HepG2 (cell line): ENCODE results near the gene P2RY12. TPM values are rescaled to one million over a fixed set of nuclear protein-coding genes. Genes with fewer than 3 reads are reported as not detected.

Source experiments
- ATAC-seq: fragments of 200-7000 bp; cut with Tn5 transposase; 3 replicates; pipeline ENCODE4 v1.9.1; 2020; ENCODE audit warnings: mild to moderate bottlenecking, moderate library complexity
- BruUV-seq: library from RNA; stranded (reverse); fragments of 400-500 nt; replicated peaks from 2 replicates; lab custom pipeline; 2021; lab: Mats Ljungman, UMichigan
- CTCF ChIA-PET: fragments of 300-600 bp; formaldehyde crosslinking; extraction: SDS; loops from one replicate; lab custom pipeline; 2021; ENCODE audit warnings: low total read pairs, inconsistent platforms, low intra/inter-chr PET ratio; lab: Yijun Ruan, JAX
- POLR2A ChIA-PET: fragments of 350-600 bp; sonication (Branson Sonifier 250); formaldehyde crosslinking; loops from one replicate; lab custom pipeline; 2020; ENCODE audit warnings: antibody characterized with exemption, inconsistent platforms; lab: Yijun Ruan, JAX
- DNase-seq: peaks from one replicate; pipeline ENCODE4 v3.0.0-alpha.2; 2015; ENCODE audit warnings: low spot score
- FAIRE-seq: peaks from 3 replicates; lab custom pipeline; 2011; peaks lifted over from hg19 to GRCh38; lab: Jason Lieb, UNC
- H2AFZ ChIP-seq: one replicate; pipeline ENCODE4 v1.6.1; 2011; ENCODE audit warnings: low read length, inconsistent platforms
- H3K27ac ChIP-seq: fragments of 300-600 bp; 3 replicates; pipeline ENCODE4 v1.8.0; 2011; ENCODE audit warnings: mixed run types, mild to moderate bottlenecking, mixed read lengths, low read length, inconsistent platforms; ENCODE audit not compliant: insufficient read depth; ENCODE audit errors: extremely low read length
- H3K27me3 ChIP-seq, 2 experiments: fragments of 200-600 bp in 1 of 2; 2 replicates in 1 of 2; 3 replicates in 1 of 2; pipeline versions ENCODE4 v1.6.0 to v1.8.0; 2011; ENCODE audit warnings: low read length in 2 of 2, mild to moderate bottlenecking in 2 of 2, moderate library complexity in 2 of 2, inconsistent platforms in 1 of 2; ENCODE audit not compliant: insufficient read depth in 2 of 2, control insufficient read depth in 1 of 2
- H3K36me3 ChIP-seq, 2 experiments: fragments of 200-600 bp in 1 of 2; replicated peaks in 1 of 2; 2 replicates in 1 of 2; 3 replicates in 1 of 2; pipeline versions ENCODE4 v1.5.1 to v1.8.0; 2011; ENCODE audit warnings: low read length in 2 of 2, inconsistent platforms in 1 of 2; ENCODE audit not compliant: insufficient read depth in 2 of 2, control insufficient read depth in 1 of 2
- H3K4me1 ChIP-seq: 2 replicates; pipeline ENCODE4 v1.5.1; 2012; ENCODE audit warnings: low read length, inconsistent platforms; ENCODE audit not compliant: insufficient read depth
- H3K4me2 ChIP-seq: 2 replicates; pipeline ENCODE4 v1.6.0; 2011; ENCODE audit warnings: low read depth, low read length, inconsistent platforms
- H3K4me3 ChIP-seq, 3 experiments: fragments of 200-600 bp in 1 of 3; sonication (generic), shearing (Covaris generic) in 1 of 3; replicated peaks in 1 of 3; 2 replicates each; pipeline ENCODE4 v1.5.1; 2011 to 2016; ENCODE audit warnings: low read length in 3 of 3, inconsistent platforms in 2 of 3, low read depth in 2 of 3, mild to moderate bottlenecking in 2 of 3, control low read depth in 1 of 3, mixed read lengths in 1 of 3; ENCODE audit not compliant: insufficient read depth in 1 of 3
- H3K79me2 ChIP-seq: one replicate; pipeline ENCODE4 v1.6.1; 2011; ENCODE audit warnings: low read length, inconsistent platforms; ENCODE audit not compliant: insufficient read depth
- H3K9ac ChIP-seq: 2 replicates; pipeline ENCODE4 v1.6.0; 2011; ENCODE audit warnings: mild to moderate bottlenecking, low read depth, low read length, inconsistent platforms; ENCODE audit not compliant: insufficient read depth
- H3K9me3 ChIP-seq: 2 replicates; pipeline ENCODE4 v1.5.1; 2012; ENCODE audit warnings: mild to moderate bottlenecking, low read length
- H4K20me1 ChIP-seq: 2 replicates; pipeline ENCODE4 v1.6.0; 2011; ENCODE audit warnings: inconsistent platforms, mild to moderate bottlenecking, low read length, moderate library complexity; ENCODE audit not compliant: insufficient read depth
- GATAD1 ChIP-seq: IDR thresholded peaks from 2 replicates; pipeline ENCODE4 v1.6.1; 2016; ENCODE audit warnings: missing genetic modification reagents, missing compliant biosample characterization
- PHF20 ChIP-seq: sonication (generic); formaldehyde crosslinking; IDR thresholded peaks from 2 replicates; pipeline ENCODE4 v1.5.0; 2020; ENCODE audit warnings: mild to moderate bottlenecking, missing genetic modification reagents
- POLR2AphosphoS5 ChIP-seq: IDR thresholded peaks from 2 replicates; pipeline ENCODE4 v1.6.1; 2012; ENCODE audit warnings: low read depth, low read length
- SAP130 ChIP-seq: IDR thresholded peaks from 2 replicates; pipeline ENCODE4 v1.6.1; 2016; ENCODE audit warnings: low read depth
- TARDBP ChIP-seq: sonication (generic); formaldehyde crosslinking; IDR thresholded peaks from 2 replicates; pipeline ENCODE4 v1.8.0; 2022; ENCODE audit warnings: mild to moderate bottlenecking, missing genetic modification reagents
- YEATS2 ChIP-seq: sonication (generic); formaldehyde crosslinking; IDR thresholded peaks from 2 replicates; pipeline ENCODE4 v1.4.0; 2020; ENCODE audit warnings: missing genetic modification reagents, borderline replicate concordance
- ZIK1 ChIP-seq: sonication (generic); formaldehyde crosslinking; IDR thresholded peaks from 2 replicates; pipeline ENCODE4 v1.5.0; 2020; ENCODE audit warnings: mild to moderate bottlenecking, low read depth, missing genetic modification reagents, borderline replicate concordance
- ZNF143 ChIP-seq: sonication (generic); formaldehyde crosslinking; IDR thresholded peaks from 2 replicates; pipeline ENCODE4 v1.4.0; 2020; ENCODE audit warnings: missing genetic modification reagents
- ZNF496 ChIP-seq: sonication (generic); formaldehyde crosslinking; IDR thresholded peaks from 2 replicates; pipeline ENCODE4 v1.8.1; 2023; ENCODE audit warnings: mild to moderate bottlenecking, moderate library complexity, missing genetic modification reagents; ENCODE audit not compliant: insufficient replicate concordance
- ZNF572 ChIP-seq: sonication (generic); formaldehyde crosslinking; IDR thresholded peaks from 2 replicates; pipeline ENCODE4 v1.5.1; 2020; ENCODE audit warnings: mild to moderate bottlenecking, missing genetic modification reagents
- ZNF615 ChIP-seq: sonication (generic); formaldehyde crosslinking; IDR thresholded peaks from 2 replicates; pipeline ENCODE4 v1.5.0; 2020; ENCODE audit warnings: mild to moderate bottlenecking, missing genetic modification reagents, borderline replicate concordance
- ZNF629 ChIP-seq: sonication (generic); formaldehyde crosslinking; conservative IDR thresholded peaks from 2 replicates; pipeline ENCODE4 v1.5.0; 2020; ENCODE audit warnings: missing genetic modification reagents
- ZSCAN12 ChIP-seq: sonication (generic); formaldehyde crosslinking; IDR thresholded peaks from 2 replicates; pipeline ENCODE4 v1.9.0; 2021; ENCODE audit warnings: mild to moderate bottlenecking, missing genetic modification reagents
- WGBS: methylation state at CpG from one replicate; pipeline ENCODE4 v1.1.6; 2017; ENCODE audit warnings: low lambda C conversion rate; 5-methylcytosine and 5-hydroxymethylcytosine counted together
- in situ Hi-C: cut with HindIII; loops from 2 replicates; pipeline ENCODE4 v1.10.0; 2017; ENCODE audit warnings: low pct_unique_long_range_greater_than_20kb; ENCODE audit not compliant: extremely low pct_ligation_motif_present
- intact Hi-C: fragments of 100-400 bp; cut with micrococcal nuclease; formaldehyde crosslinking; loops from one replicate; pipeline ENCODE4 v1.10.0; 2022; ENCODE audit not compliant: unreplicated experiment
- polyA plus RNA-seq, 8 experiments: library from polyadenylated mRNA; depleted of rRNA in 3 of 8; stranded (reverse) in 7 of 8; unstranded in 1 of 8; fragments of >200 nt; fragmentation: Illumina TruSeq in 4 of 8; extraction: Trizol in 4 of 8; gene quantifications; 2 replicates each; pipeline versions ENCODE4 v1.2.1 to v1.2.3, GENCODE V29; 2011 to 2016; ENCODE audit warnings: low read depth in 4 of 8, missing spikeins in 1 of 8, mixed read lengths in 1 of 8; ENCODE audit not compliant: insufficient read depth in 1 of 8
- total RNA-seq, 5 experiments: library from RNA; depleted of rRNA; stranded (reverse); fragments of >200 nt; fragmentation: Illumina TruSeq; extraction: Trizol; gene quantifications; 2 replicates each; pipeline ENCODE4 v1.2.3, GENCODE V29; 2016; ENCODE audit warnings: low read depth in 1 of 5
- TF ChIP-seq, protein P1 (sequence below): sonication (generic); formaldehyde crosslinking; IDR thresholded peaks from 2 replicates; pipeline ENCODE4 v1.5.1; 2020; ENCODE audit warnings: mild to moderate bottlenecking, missing genetic modification reagents, moderate library complexity
- TF ChIP-seq, protein P2 (sequence below), 2 experiments: sonication (generic) in 1 of 2; formaldehyde crosslinking in 1 of 2; IDR thresholded peaks; 2 replicates each; pipeline versions ENCODE4 v1.5.1 to v1.6.1; 2011 to 2020; ENCODE audit warnings: borderline replicate concordance in 1 of 2, low read depth in 1 of 2, low read length in 1 of 2, mild to moderate bottlenecking in 1 of 2, missing genetic modification reagents in 1 of 2, moderate library complexity in 1 of 2
- TF ChIP-seq, protein P3 (sequence below): sonication (generic); formaldehyde crosslinking; IDR thresholded peaks from 2 replicates; pipeline ENCODE4 v1.5.1; 2020; ENCODE audit warnings: missing genetic modification reagents, mild to moderate bottlenecking, borderline replicate concordance
- TF ChIP-seq, protein P4 (sequence below): sonication (generic); formaldehyde crosslinking; IDR thresholded peaks from 2 replicates; pipeline ENCODE4 v1.8.1; 2022; ENCODE audit warnings: low read depth, mild to moderate bottlenecking, missing genetic modification reagents

Gene P2RY12
- total and polyA plus RNA-seq, 2 of the 13 experiments (the other 11 are each of a cell fraction or from before 2014, with no cell fraction given), result not detected

DNA sequence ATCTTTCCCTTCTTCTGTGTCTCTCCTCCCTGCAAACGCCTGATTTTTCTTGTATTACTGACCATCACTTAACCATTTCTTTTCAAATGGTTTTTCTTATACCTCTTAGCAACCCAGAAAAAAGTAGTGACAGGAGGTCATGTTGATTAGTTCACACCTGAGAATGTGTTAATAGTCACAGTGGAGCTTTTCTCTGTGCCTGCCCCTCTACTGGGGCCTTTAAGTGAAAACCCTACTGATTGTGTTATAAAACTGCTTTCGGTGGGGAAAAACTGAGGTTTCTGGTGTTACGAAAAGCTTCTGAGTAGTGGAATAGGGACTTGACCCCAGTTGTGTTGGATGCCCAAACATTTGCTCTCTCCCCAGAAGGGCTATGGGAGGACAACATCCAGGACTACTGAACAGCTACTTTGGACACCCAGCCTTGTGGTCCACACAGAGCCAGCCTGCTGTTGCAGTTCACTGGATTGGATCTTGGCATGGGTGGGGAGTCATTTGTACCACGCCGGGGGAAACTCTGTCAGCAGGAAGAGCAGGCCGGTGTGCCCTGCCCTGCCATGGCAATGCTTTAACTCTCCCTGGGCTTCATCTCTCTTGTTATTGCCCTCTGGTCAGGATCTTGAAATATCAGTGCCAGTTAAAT, 78.3 kb downstream of the P2RY12 start:
- in situ Hi-C loops, result no loop called here
- POLR2A ChIA-PET, result no interaction called here
- BruUV-seq, result no TSS peak
- no peaks in the 10 kb centered on the region for H4K20me1 ChIP-seq
- H3K27ac ChIP-seq, result no peak overlapping the region
- H3K4me1 ChIP-seq, result peaks cover 10% of the 10 kb centered on the region
- 94% methylated on average over 6 of the region's 6 CpGs for WGBS
- H3K27me3 ChIP-seq, result no peaks in the 10 kb centered on the region
- H2AFZ ChIP-seq, result no peak overlapping the region
- CTCF ChIA-PET, result no interaction called here
- FAIRE-seq (no peak), ATAC-seq (no peak), DNase-seq (no peak)
- no peak for TF ChIP-seq ZIK1 (CRISPR knock-in tag)
- TF ChIP-seq ZNF572, result no peak
- TF ChIP-seq, protein P1, sequence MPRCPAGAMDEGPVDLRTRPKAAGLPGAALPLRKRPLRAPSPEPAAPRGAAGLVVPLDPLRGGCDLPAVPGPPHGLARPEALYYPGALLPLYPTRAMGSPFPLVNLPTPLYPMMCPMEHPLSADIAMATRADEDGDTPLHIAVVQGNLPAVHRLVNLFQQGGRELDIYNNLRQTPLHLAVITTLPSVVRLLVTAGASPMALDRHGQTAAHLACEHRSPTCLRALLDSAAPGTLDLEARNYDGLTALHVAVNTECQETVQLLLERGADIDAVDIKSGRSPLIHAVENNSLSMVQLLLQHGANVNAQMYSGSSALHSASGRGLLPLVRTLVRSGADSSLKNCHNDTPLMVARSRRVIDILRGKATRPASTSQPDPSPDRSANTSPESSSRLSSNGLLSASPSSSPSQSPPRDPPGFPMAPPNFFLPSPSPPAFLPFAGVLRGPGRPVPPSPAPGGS (CRISPR knock-in tag), result no peak
- TF ChIP-seq, protein P2, sequence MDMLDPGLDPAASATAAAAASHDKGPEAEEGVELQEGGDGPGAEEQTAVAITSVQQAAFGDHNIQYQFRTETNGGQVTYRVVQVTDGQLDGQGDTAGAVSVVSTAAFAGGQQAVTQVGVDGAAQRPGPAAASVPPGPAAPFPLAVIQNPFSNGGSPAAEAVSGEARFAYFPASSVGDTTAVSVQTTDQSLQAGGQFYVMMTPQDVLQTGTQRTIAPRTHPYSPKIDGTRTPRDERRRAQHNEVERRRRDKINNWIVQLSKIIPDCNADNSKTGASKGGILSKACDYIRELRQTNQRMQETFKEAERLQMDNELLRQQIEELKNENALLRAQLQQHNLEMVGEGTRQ (IDR thresholded peaks at IDR 0.05; ENCODE audit: low read depth, low read length), result no peak
- TF ChIP-seq, protein P2 (CRISPR knock-in tag; IDR thresholded peaks at IDR 0.05; ENCODE audit: borderline replicate concordance), result no peak
- no peak for TF ChIP-seq TARDBP (CRISPR knock-in tag)
- no peak for TF ChIP-seq ZSCAN12 (CRISPR knock-in tag)
- no peak for TF ChIP-seq ZNF615 (CRISPR knock-in tag)
- TF ChIP-seq, protein P3, sequence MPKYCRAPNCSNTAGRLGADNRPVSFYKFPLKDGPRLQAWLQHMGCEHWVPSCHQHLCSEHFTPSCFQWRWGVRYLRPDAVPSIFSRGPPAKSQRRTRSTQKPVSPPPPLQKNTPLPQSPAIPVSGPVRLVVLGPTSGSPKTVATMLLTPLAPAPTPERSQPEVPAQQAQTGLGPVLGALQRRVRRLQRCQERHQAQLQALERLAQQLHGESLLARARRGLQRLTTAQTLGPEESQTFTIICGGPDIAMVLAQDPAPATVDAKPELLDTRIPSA (CRISPR knock-in tag), result no peak
- TF ChIP-seq GATAD1 (CRISPR knock-in tag), result no peak
- no peak for TF ChIP-seq ZNF629 (CRISPR knock-in tag)
- no peak for TF ChIP-seq POLR2AphosphoS5
- TF ChIP-seq YEATS2 (CRISPR knock-in tag), result no peak
- no peak for TF ChIP-seq ZNF496 (CRISPR knock-in tag)
- TF ChIP-seq SAP130 (CRISPR knock-in tag), result no peak
- no peak for TF ChIP-seq ZNF143
- TF ChIP-seq PHF20 (CRISPR knock-in tag), result no peak
- TF ChIP-seq, protein P4, sequence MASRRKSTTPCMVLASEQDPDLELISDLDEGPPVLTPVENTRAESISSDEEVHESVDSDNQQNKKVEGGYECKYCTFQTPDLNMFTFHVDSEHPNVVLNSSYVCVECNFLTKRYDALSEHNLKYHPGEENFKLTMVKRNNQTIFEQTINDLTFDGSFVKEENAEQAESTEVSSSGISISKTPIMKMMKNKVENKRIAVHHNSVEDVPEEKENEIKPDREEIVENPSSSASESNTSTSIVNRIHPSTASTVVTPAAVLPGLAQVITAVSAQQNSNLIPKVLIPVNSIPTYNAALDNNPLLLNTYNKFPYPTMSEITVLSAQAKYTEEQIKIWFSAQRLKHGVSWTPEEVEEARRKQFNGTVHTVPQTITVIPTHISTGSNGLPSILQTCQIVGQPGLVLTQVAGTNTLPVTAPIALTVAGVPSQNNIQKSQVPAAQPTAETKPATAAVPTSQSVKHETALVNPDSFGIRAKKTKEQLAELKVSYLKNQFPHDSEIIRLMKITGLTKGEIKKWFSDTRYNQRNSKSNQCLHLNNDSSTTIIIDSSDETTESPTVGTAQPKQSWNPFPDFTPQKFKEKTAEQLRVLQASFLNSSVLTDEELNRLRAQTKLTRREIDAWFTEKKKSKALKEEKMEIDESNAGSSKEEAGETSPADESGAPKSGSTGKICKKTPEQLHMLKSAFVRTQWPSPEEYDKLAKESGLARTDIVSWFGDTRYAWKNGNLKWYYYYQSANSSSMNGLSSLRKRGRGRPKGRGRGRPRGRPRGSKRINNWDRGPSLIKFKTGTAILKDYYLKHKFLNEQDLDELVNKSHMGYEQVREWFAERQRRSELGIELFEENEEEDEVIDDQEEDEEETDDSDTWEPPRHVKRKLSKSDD, result no peak
- H3K36me3 ChIP-seq, result no peaks in the 10 kb centered on the region
- no peak overlapping the region for H3K4me2 ChIP-seq
- no peak overlapping the region for H3K4me3 ChIP-seq
- H3K79me2 ChIP-seq, result no peaks in the 10 kb centered on the region
- H3K9ac ChIP-seq, result no peak overlapping the region
- no peaks in the 10 kb centered on the region for H3K9me3 ChIP-seq
- intact Hi-C loops, result no loop called here
